Activated T-cell treated with anti-CD3 and anti-CD28 coated beads, Interleukin-2, amount 50 U/mL, for 48 hours (primary cell): Measurements from ENCODE around the gene RNASE4.
"Not testable (repeated sequence)": the region's sequence is repeated elsewhere in the genome, so short reads cannot be mapped to it uniquely, and the experiment has no call there.

Experiments used
- DNase-seq, 2 experiments: peaks; one replicate each; pipeline ENCODE4 v3.0.0-alpha.2; 2020

RNASE4 gene

DNA sequence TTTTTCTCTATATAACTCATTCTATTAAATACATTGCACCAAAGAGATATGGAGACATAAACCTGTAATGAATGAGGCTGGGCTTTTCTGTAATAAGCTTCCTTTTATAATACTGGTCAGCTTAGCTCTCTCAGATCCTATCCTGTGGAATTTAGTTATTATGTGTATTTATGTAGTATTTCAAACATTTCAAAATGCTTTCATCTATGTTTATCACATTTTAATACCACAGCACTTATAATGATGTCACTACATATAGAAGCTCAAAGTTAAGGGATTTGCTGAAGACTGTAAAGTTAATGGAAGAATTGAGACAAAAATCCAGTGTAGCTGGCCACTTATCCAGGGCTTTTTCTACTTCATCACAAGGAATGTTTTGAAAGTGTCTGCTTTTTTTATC, 15.6 kb downstream of the RNASE4 start:
- DNase-seq: no peak

DNA sequence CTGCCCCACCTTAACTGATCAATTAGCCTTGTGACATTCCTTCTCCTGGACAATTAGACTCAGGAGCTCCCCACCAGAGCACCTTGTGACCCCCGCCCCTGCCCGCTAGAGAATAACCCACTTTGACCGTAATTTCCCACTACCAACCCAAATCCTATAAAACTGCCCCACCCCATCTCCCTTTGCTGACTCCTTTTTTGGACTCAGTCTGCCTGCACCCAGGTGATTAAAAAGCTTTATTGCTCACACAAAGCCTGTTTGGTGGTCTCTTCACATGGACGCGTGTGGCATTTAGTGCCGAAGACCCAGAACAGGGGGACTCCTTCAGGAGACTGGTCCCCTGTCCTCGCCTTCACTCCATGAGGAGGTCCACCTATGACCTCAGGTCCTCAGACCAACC, 16.6 kb downstream of the RNASE4 start:
- not testable (repeated sequence) for DNase-seq

DNA sequence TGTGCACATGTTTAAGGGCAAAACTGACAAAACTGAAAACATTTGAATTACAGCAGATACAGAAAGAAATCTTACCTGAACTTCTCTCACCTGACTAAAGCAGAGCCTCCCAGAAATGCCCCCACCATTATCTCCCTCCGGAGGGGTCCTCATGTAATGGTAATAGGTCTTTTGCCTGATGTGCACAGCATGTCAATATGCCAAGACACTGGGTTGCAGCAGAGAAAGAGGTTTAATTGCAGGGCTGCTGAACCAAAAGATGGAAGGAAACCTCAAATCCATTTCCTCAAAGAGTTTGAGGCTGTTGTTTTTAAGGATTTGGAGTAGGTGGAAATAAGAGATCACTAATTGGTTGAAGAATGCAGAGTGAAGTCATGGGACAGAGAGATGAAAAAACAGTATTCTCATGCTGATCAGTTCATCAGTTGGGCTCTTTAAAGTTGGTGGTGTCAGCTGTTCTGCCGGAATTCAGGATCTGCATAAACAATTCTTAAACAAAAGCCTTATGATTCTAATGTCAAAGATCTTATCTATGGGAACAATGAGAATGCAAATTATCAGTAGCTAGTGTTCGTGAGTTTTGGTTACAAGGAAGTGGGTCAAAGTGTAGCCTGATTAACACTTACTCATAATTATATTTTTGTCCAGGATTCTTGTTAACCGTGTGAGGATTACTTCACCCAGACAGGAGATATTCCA, 22.4 kb downstream of the RNASE4 start:
- no peak for DNase-seq

DNA sequence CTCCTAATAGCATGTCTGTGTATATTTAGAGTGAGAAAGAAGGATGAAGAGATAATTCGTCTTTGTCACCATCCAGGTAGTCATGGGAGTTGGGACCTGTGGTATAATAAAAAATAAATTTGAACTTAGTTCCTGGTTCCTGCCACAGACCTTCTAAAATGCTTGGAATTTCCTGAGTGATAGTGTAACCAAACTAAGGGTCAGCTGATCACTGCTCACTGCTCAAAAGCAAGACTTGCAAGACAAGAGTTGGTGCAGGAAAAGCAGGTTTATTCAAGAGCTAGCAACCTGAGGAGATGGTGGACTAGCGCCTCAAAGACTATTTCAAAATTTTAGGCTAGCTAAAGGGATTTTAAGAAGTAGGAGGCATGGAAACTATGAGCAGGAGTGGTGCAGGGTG, 23.3 kb downstream of the RNASE4 start:
- no peak for DNase-seq

DNA sequence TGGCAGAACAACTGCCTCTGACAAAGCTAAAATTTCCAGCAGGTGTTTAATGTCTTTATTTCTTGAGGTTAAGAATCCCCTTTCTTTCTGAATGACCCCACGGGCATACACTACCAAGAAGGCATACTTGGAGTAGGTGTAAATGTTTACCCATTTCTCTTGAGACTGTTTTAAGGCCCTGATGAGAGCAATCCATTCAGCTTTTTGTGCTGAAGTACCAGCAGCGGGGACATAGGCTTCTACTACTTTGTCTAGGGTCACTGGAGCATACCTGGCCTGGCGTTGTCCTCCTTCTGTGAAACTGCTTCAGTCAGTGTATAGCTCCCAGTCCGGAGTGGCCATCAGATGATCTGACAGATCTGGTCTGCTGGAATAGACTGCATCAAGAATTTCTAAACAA, 26.9 kb downstream of the RNASE4 start:
- no peak for DNase-seq

DNA sequence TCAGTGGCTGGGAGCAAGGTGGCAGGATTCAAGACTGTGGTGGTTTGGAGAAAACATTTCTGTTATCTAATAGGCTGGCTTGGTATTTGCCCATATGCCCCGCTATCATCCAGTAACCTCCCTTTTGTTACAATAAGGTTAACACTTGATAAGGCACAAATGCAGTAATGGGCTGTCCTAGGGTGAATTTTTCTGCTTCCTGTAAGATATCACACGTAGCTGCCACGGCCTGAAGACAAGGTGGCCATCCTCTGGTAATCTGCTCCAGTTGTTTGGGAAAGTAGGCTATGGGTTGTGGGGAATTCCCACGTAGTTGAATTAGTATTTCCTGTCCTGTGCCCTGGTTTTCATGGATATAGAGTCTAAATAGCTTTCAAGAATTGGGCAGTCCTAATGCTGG, 27.3 kb downstream of the RNASE4 start:
- DNase-seq: no peak

DNA sequence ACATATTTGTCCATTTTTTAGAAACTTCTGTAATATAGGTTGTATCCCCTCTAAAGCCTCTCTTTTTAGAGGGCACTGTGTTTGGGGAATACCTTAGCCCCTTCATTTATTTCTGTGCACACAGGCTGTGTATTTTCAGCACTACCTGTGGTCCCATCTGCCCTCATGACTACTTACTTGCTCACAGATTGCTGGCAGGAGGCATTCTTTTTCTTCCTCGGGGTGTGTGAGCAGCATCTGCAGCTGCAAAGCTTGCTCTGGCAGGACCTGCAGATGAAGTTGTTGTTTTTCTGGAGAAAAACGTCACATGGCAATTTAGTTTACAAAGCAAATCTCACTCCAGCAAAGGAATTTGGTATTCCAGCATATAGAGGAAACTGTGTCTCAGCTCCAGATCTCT, 28.5 kb downstream of the RNASE4 start:
- DNase-seq: no peak

DNA sequence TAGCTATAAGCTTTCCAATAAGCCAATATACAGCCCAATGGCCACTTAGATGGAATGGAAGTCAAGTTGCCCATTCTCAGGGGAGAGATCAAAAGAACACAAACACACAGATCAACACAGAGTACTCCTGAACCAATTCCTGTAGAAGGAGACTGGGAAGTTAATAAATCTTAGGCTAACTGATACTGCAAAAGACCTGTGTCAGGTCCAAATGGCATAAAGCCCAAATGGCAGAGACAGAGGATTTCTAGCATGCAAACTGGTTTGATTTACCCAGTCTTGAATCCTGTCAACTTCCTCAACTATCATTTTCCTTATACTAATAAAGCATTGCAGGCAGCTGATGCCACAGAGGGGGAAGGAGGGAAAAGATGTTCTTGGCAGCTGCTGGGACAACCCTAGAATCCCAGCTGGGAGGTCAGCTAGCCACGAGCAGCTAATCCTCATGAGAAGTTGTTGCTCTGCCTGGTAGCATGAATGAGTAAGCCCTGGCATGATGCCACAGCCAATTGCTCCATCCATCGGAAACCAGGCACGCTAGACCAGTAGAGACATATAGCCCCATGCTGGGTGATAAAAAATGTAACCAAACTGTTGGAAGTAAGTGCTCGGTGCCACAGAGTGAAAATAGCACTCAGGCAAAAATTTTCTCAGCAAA, 30.4 kb downstream of the RNASE4 start:
- DNase-seq: no peak

DNA sequence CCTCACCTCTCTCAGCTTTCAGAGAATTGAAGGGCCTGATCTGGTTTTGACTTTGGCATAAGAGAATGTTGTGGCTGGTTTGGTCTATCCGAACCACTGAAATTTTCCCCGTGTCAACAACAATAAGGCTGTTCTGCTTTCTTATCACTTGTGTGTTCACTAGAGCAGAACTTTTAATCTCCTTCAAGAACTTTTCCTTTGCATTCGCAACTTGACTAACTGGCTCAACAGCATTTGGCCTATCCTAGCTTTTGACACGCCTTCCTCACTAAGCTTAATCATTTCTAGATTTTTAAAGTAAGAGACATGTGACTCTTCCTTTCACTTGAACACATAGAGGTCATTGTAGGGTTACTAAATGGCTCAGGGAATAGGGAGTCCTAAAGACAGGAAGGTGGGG, 35.4 kb downstream of the RNASE4 start:
- DNase-seq: no peak

DNA sequence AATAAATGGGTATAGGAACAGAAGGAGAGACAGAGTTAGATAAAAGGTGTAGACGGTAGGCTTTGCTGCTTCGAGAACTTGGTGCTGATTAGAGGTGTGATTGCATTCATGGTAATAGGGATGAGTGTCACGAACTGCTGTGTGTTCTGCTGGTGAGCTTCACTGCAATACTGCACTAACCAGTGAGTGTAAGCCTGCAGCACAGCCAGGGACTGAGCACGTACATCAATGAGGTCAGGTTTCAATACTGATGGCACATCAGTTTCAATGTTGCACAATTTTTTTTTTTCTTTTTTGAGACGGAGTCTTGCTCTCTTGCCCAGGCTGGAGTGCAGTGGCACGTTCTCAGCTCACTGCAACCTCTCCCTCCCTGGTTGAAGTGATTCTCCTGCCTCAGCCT, 36.4 kb downstream of the RNASE4 start:
- no peak for DNase-seq

DNA sequence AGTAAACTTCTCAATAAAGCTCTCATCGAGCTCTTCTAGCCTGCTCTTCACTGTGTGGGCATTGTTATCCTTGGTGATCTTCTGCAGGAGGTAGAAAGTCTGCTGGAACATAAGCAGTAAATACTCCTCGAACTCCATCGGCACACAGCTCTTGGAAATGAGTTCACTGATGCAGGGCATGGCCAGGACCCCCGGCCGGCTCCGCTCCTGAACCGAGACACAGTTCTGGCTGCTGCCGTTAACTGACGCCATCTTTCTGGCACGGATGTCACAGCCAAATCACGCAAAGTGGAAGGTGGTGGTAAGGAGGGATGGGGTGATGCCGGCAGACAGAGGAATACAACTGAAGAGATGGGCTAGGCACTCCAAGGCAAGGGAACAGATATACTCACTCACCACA, 37.7 kb downstream of the RNASE4 start:
- no peak for DNase-seq

DNA sequence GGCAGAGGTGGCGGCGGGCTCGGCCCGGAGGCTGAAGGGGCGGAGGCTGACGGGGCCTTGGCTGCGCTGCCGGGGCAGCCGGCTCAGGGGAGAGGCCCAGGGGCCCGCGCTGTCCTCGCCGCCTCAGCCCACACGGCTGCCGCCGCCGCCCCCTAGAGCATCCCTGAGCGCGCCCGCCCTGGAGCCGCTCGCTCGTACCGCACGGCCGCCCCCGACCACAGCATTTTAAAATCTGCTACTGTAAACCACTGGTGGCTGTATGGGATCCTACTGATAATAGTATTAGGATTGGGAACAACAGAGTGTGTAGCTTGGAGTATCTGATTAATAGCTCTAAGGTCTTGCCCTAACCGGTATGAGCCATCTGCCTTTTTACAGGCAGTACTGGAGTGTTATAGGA, 39.1 kb downstream of the RNASE4 start:
- DNase-seq: no peak

DNA sequence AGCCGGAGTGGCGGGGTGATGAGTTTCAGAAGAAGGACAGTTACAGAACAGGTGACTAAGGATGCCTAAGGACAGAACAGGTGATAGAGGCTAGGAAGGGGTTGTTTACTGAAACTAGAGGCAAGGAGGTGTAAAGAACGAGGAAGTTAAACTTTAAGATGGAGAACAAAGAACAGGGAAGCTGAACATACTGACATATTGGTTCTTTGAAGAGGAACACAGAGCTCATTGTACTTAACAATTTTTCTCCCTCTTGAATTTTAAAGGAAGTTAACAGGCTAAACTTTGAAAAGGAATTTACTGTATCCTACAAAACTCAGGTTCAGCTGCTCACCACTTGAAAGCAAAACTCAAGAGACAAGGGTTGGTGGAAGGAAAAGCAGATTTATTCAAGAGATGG, 41.8 kb downstream of the RNASE4 start:
- DNase-seq: not testable (repeated sequence)

DNA sequence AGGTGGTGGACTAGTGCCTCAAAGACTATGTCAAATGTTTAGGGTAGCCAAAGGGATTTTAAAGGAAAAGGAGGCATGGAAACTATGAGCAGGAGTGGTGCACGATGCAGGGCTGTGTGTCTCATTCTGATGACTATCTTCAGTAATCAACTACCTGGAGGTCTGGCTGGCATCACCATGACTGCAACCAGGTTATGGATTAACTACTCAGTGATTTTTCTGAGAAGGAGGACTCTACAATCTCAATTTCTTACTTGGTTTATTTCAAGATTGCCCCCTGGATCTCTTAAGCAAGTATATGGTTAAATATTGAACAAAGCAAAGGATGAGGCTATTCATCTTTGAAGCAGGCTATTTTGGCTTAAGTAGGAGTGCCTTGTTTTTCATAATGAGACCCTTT, 42.2 kb downstream of the RNASE4 start:
- no peak for DNase-seq

DNA sequence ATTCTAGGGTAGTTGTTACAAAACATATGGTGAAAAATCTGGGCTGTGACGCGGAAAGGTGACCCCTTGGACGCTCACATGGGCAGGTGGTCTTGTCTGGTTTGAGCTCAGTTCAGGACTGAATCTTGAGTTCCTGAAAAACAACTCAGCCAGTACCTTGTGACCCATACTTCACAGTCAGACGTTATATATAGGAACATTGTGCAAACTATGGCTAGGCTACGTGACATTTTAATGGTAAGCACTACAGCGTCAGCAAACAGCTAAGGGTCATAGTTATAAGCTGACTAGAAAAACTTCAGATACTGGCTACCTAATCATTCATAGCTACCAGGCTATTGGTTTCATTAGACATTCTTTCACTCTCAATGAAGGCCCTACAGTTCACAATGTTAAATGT, 46.5 kb downstream of the RNASE4 start:
- no peak for DNase-seq

DNA sequence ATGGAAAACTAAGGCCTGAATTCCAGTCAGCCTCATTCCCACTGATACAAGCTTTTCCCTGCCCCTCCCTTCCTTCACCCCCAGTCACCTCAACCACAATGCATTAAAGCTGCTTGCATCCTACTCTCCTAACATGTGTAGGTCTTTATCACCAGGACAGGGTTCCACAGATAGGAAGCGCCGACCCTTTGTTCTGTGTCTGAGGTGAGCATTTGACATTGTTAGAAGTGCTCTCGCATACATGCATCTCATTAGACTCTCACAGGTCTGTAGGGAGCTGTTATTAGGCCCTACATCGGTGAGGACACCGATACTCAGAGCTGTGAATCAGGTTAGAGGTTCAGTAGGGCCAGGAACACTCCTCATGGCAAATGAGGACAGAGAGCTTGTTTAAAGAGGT, 48.1 kb downstream of the RNASE4 start:
- DNase-seq: no peak

DNA sequence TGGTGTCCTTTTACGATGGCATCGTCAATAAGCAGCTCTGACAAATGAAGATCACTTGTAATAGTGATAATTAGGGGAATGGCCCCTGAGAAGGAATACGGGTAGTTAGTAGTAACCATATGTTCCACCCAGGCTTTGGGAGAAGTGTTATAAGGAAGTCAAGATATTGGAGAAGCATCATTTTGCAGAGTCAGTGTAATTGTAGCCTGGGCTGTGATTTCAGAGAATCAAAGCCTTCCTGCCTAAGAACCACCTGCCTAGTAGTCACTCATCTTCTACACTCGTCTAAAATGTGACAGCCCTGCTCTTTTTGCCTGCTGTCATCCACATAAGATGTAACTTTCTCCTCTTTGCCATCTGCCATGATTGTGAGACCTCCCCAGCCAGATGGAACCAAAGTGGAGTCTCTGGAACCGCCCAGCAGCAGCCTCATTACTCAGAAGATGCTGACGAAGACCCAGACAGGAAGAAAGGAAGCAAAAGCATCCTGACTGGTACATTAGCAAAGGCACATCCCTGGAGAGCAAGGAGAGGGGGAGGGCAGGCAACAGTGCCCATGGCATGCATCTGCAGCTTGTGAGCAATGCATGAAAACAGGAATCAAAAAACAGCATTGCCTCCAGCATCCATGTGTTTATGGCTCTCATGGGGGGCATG, 48.7 kb downstream of the RNASE4 start:
- DNase-seq: no peak

DNA sequence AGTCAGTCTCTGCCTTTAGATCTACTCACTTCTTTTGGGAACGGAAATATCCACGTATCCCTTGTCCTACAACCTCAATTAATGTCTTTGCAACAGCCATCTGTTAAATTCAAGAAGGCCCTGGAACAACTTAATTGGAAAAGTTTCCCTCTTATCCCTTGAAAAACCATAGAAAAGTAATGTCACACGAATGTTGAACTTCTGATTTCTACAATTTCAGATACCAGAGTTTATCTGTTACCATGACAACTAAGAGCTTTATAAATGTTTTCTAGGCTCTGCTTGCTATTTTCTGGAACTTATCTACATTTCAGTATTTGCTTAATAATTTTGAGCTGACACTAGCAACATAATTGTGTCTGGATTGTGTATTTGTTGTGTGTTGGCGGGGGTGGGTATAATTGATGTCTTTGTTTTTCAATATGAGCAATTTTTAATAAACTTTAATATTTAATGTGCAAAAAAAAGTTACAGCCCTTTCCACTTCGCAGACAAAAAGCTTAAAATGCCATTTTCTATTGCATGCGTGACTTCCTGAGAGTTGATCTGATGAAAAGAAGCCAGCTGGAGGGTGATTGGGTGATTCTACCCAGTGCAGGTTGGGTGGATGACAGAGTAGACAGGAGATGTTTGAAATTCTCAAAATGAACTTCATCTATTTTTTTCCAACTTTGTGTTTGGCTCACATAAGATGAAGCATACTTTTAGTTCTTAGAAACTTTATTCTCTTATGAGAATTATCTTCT, 49.5 kb downstream of the RNASE4 start:
- DNase-seq: no peak

DNA sequence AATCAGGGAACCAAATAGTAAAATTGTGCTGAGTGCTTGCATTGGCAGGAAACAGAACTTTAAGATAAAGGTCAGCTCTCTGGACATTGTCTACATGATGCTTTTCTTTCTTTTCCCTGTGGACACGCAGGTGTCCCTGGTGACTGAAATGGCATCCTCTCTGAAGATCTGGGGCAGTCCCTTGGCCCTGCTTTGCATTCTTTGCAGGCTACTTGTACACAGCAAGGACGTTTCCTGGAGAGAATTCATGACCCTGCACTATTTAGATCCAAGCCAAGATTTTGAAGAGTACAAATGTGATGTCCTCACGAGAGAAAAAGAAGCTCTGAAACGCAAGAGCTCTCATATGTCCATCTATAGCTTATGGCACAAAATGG, 50.1 kb downstream of the RNASE4 start:
- no peak for DNase-seq

DNA sequence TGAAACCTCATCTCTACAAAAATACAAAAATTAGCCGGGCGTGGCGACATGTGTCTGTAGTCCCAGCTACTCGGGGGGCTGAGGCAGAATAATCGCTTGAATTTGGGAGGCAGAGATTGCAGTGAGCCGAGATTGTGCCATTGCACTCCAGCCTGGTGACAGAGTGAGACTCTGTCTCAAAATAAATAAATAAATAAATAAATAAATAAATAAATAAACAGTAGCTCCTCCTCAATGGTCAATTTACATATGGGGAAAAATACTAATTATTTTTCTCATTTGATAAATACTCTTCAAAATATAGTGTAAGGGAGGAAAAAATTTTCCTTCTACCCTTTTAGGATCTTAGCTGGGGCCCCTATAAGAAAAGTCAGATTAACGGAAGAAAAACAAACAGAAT, 53.9 kb downstream of the RNASE4 start:
- DNase-seq: not testable (repeated sequence)

DNA sequence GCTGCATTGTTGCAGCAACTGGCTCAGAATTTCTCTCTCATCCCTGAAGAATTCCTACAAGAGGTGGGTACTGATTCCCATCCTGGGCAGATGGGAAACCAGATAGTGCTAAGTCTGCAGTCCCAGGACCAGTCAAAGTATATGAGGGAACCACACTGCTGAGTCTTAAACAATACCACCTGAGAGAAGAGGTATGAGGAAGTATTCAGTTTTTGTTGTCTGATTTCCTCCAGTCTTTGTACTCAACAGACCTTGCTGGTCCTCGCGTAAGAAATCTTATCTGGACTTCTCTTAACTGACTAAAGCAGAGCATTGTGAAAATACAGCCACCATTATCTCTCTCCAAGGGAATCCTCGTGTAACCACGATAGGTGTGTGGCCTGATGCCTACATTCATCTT, 57.8 kb downstream of the RNASE4 start:
- no peak for DNase-seq

DNA sequence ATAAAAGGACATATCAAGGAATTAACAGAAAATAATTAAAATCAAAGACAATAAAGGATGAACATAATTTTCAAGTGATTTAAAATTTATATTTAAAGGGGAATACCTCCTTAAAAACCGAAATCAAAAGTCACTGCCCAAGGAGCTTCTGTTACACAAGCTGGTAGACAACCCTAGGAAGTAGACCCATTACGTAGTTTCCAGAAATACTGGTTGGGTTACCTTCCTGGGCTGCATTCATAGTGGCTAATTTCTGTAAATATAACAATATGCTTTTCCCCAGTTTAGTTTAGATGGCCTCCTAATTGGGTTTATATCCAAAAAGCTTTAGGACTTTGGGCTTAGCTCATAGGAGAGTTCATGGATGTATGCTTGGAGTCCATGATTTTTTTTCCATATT, 59.2 kb downstream of the RNASE4 start:
- DNase-seq: no peak

DNA sequence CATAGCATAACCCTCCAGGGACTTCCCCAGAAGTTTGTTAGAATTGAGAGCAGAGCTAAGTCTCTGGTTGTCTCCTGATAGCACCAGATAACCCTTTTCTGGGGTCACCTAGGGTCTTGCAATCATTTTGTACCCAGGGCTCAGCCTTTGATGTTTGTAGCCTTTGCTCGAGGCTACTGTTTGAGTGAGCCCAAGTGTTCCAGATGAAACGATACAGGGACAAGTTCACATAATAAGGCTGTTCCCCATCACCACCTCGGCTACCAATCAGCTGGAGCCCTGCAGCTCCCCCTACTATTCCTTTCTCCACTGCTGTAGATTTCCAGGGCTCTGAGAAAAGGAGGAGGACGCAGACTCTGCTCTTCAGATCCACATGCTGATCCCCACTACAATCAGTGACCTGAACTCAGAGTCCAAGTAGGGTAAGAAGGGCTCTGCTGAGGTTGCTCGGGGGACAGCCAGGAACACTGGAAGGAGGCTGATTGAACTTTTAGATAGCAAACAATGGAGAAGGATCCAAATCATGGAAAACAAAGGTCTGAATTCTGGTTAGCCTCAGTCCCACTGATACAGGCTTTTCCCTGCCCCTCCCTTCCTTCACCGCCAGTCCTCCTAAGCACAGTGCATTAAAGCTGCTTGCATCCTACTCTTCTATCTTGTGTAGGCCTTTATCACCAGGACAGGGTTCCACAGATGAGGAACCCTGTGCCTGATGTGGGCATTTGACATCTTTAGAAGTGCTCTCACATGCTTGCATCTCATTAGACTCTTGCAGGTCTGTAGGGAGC, 61.4 kb downstream of the RNASE4 start, which contains the start of gene EDDM3A:
TSS of gene EDDM3A (plus strand) at position 317 of the 788 bp plus-strand sequence. CDS start 1,694 bp downstream, outside the sequence.
- DNase-seq: no peak
